GM12874 (cell line): ENCODE data around the gene FUT9.

Source experiments
- CTCF ChIP-seq: IDR thresholded peaks from 2 replicates; pipeline ENCODE4 v1.5.1; 2011; ENCODE audit warnings: low read depth, mild to moderate bottlenecking, control low read depth, low read length, moderate library complexity; ENCODE audit not compliant: insufficient read depth

The FUT9 gene

DNA sequence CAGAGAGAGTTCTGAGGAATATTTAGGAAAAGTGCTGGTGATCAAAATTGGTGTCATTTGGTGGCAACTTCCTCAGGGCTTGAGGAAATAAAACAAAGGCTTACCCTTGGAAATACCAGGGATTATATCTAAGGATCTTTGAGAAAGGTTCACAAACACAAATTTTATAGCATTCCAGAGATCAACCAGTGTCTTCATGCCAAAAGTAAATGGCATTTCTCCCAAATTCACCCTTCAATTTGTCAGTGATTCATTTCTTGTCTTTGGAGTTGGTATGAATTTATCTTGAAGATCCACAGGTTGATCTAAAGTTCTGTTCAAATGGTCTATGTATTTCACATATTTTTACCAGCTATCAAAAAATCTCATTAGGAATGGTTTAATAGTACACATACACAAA lies 181.5 kb downstream of the FUT9 start:
- TF ChIP-seq CTCF, result no peak

DNA sequence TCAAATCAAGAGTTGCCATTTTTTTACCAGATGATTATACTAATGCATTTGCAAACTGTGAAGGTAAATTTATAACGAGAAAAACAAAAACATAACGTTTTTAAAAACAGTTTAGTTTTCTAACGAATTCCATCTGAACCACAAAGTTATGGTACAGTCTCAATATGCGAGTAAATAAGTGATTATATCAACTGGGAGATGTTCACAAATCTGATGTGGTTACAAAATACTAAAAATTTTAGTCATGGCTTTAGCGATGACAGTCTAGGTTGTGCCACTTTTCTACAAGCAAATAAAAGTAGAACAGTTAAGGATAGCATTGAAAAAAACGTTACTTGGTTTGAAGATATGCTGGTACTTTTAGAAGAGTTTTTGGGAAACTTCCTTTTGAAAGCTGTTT lies 186.8 kb downstream of the FUT9 start:
- no peak for TF ChIP-seq CTCF

GRCh38 chr6:96211341-96211740 lies 195.6 kb downstream of the FUT9 start:
- no peak for TF ChIP-seq CTCF

DNA sequence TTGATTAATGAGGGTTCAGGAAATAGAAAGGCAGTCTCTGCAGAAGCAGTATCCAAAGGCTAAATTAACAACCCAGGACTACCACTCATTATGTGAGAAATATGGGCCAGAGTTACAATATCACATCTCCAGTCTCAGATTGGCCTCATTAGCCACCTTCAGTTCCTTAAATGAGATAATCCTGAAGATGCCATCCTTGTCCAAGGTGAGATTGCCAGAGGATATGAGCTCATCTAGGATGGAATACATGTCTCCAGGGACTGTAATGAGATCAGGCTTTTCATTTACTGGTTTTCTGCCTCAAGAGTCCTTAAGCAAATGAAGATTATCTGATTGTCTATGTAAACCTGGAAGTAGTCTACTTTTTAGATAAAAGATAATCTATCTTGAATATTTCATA lies 196.3 kb downstream of the FUT9 start:
- TF ChIP-seq CTCF, result no peak

GRCh38 chr6:96213784-96214183 lies 198.0 kb downstream of the FUT9 start:
- TF ChIP-seq CTCF, result no peak

- TF ChIP-seq CTCF, result no peak
Measured at GRCh38 chr6:96223695-96224094, 207.9 kb downstream of the FUT9 start.

GRCh38 chr6:96227135-96227534 lies 211.4 kb downstream of the FUT9 start:
- no peak for TF ChIP-seq CTCF

GRCh38 chr6:96234444-96234843 lies 218.7 kb downstream of the FUT9 start:
- no peak for TF ChIP-seq CTCF
